ENCODE results near the gene UNKL.
A peak's percentile ranks its signal among the peaks of the same experiment; 100 is the strongest.

Gene UNKL

GRCh38 chr16:1430214-1430758 is 15.8 kb upstream of the UNKL start:
- no peak for TF ChIP-seq CTCF (conservative IDR thresholded peaks at IDR 0.05; ENCODE audit: low read depth, low read length)
- H3K4me3 ChIP-seq (ENCODE audit: low read length), result no peak overlapping the region
- no peak for DNase-seq (ENCODE audit: low read depth)

- no peak for TF ChIP-seq CTCF (conservative IDR thresholded peaks at IDR 0.05; ENCODE audit: low read depth, low read length)
- no peak for DNase-seq (ENCODE audit: low read depth)
These were observed 15.1 kb upstream of the UNKL start for GRCh38 chr16:1429631-1430030.

GRCh38 chr16:1429012-1429411 is 14.5 kb upstream of the UNKL start:
- no peak overlapping the region for H3K4me3 ChIP-seq (ENCODE audit: low read length)
- no peak for DNase-seq (ENCODE audit: low read depth)
- TF ChIP-seq CTCF (conservative IDR thresholded peaks at IDR 0.05; ENCODE audit: low read depth, low read length), result no peak

More at GRCh38 chr16:1429631-1430030, 15.1 kb upstream of the UNKL start:
- H3K4me3 ChIP-seq (ENCODE audit: low read length), result no peak overlapping the region

- H3K4me3 ChIP-seq (ENCODE audit: low read length), result no peak overlapping the region
- TF ChIP-seq CTCF (conservative IDR thresholded peaks at IDR 0.05; ENCODE audit: low read depth, low read length), result peak; percentile 52
- no peak for DNase-seq (ENCODE audit: low read depth)
These were observed 14.0 kb upstream of the UNKL start for GRCh38 chr16:1428511-1428910.

- no peak for TF ChIP-seq CTCF (conservative IDR thresholded peaks at IDR 0.05; ENCODE audit: low read depth, low read length)
- H3K4me3 ChIP-seq (ENCODE audit: low read length), result no peak overlapping the region
- DNase-seq (ENCODE audit: low read depth), result no peak
These were observed 13.3 kb upstream of the UNKL start for GRCh38 chr16:1427473-1428461.

- no peak overlapping the region for H3K4me3 ChIP-seq (ENCODE audit: low read length)
- no peak for DNase-seq (ENCODE audit: low read depth)
- no peak for TF ChIP-seq CTCF (conservative IDR thresholded peaks at IDR 0.05; ENCODE audit: low read depth, low read length)
These were observed 12.4 kb upstream of the UNKL start for GRCh38 chr16:1426734-1427471.
